DND-41 (cell line): ENCODE data around the gene FBXO5.
"Not testable (repeated sequence)": the region's sequence is repeated elsewhere in the genome, so short reads cannot be mapped to it uniquely, and the experiment has no call there.

Source experiments
- EZH2 ChIP-seq: IDR thresholded peaks from 3 replicates; pipeline ENCODE4 v1.6.1; 2012; ENCODE audit warnings: borderline replicate concordance, low read depth, mild to moderate bottlenecking, moderate library complexity, low read length, inconsistent platforms; ENCODE audit not compliant: severe bottlenecking
- TF ChIP-seq, protein P1 (sequence below): IDR thresholded peaks from 2 replicates; pipeline ENCODE4 v1.5.1; 2012; ENCODE audit warnings: borderline replicate concordance, low read length, moderate library complexity, mild to moderate bottlenecking; ENCODE audit not compliant: poor library complexity, severe bottlenecking; ENCODE audit errors: extremely low read depth

DNA sequence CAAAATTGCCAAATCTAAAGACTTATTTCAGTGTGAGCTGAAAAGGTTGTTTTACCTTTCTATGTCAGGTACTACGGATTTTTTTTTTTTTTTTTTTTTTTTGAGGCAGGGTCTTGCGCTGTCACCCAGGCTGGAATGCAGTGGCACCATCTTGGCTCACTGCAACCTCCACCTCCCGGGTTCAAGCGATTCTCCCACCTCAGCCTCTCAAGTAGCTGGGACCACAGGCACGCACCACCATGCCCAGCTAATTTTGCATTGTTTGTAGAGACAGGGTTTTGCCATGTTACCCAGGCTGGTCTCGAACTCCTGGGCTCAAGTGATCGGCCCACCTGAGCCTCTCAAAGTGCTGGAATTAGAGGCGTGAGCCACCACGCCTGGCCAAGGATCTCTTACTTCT is 17.9 kb upstream of the FBXO5 start:
- TF ChIP-seq, protein P1, sequence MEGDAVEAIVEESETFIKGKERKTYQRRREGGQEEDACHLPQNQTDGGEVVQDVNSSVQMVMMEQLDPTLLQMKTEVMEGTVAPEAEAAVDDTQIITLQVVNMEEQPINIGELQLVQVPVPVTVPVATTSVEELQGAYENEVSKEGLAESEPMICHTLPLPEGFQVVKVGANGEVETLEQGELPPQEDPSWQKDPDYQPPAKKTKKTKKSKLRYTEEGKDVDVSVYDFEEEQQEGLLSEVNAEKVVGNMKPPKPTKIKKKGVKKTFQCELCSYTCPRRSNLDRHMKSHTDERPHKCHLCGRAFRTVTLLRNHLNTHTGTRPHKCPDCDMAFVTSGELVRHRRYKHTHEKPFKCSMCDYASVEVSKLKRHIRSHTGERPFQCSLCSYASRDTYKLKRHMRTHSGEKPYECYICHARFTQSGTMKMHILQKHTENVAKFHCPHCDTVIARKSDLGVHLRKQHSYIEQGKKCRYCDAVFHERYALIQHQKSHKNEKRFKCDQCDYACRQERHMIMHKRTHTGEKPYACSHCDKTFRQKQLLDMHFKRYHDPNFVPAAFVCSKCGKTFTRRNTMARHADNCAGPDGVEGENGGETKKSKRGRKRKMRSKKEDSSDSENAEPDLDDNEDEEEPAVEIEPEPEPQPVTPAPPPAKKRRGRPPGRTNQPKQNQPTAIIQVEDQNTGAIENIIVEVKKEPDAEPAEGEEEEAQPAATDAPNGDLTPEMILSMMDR = not testable (repeated sequence)
- not testable (repeated sequence) for TF ChIP-seq EZH2
